HG03442 (cell line): ENCODE measurements around the gene FHL1.
"Not testable (repeated sequence)": the region's sequence is repeated elsewhere in the genome, so short reads cannot be mapped to it uniquely, and the experiment has no call there.

Experiments
- ATAC-seq: cut with Tn5 transposase; IDR thresholded peaks from one replicate; pipeline ENCODE4 v1.9.1; 2021; ENCODE audit warnings: mild to moderate bottlenecking, moderate library complexity; ENCODE audit not compliant: unreplicated experiment

FHL1 gene

GRCh38 chrX:136146614-136147314 lies 569 bp upstream of the FHL1 start:
- no peak for ATAC-seq

- no peak for ATAC-seq
Measured at GRCh38 chrX:136147976-136148375, 643 bp downstream of the FHL1 start.

- ATAC-seq, result no peak
Measured at GRCh38 chrX:136148391-136148790, 1.1 kb downstream of the FHL1 start.

- ATAC-seq, result no peak
Measured at GRCh38 chrX:136154998-136155397, 7.7 kb downstream of the FHL1 start.

- no peak for ATAC-seq
Measured at GRCh38 chrX:136156560-136157117, 9.3 kb downstream of the FHL1 start.

GRCh38 chrX:136157187-136157586 lies 9.9 kb downstream of the FHL1 start:
- no peak for ATAC-seq

GRCh38 chrX:136158685-136159084 lies 11.4 kb downstream of the FHL1 start:
- ATAC-seq, result no peak

- no peak for ATAC-seq
Measured at GRCh38 chrX:136159611-136160025, 12.3 kb downstream of the FHL1 start.

- ATAC-seq, result no peak
Measured at GRCh38 chrX:136162827-136163570, 15.7 kb downstream of the FHL1 start.

- ATAC-seq, result no peak
Measured at GRCh38 chrX:136163689-136164088, 16.4 kb downstream of the FHL1 start.

GRCh38 chrX:136165406-136165805 lies 18.1 kb downstream of the FHL1 start:
- no peak for ATAC-seq

- ATAC-seq, result no peak
Measured at GRCh38 chrX:136166221-136166855, 19.0 kb downstream of the FHL1 start.

GRCh38 chrX:136167989-136168388 lies 20.7 kb downstream of the FHL1 start:
- ATAC-seq, result not testable (repeated sequence)

- no peak for ATAC-seq
Measured at GRCh38 chrX:136168929-136169735, 21.8 kb downstream of the FHL1 start.

- ATAC-seq, result no peak
Measured at GRCh38 chrX:136170139-136170800, 22.9 kb downstream of the FHL1 start.

- ATAC-seq, result no peak
Measured at GRCh38 chrX:136171420-136171819, 24.1 kb downstream of the FHL1 start.

GRCh38 chrX:136176399-136176825 lies 29.1 kb downstream of the FHL1 start:
- no peak for ATAC-seq

GRCh38 chrX:136179133-136179532 lies 31.8 kb downstream of the FHL1 start:
- ATAC-seq, result no peak

GRCh38 chrX:136182414-136182813 lies 35.1 kb downstream of the FHL1 start:
- no peak for ATAC-seq

- no peak for ATAC-seq
Measured at GRCh38 chrX:136183172-136183571, 35.8 kb downstream of the FHL1 start.
